Activated CD4-positive, alpha-beta T cell treated with anti-CD3 and anti-CD28 coated beads, Interleukin-2, amount 50 U/mL, for 48 hours (primary cell): ENCODE results near the gene TPGS1.
A peak's percentile ranks its signal among the peaks of the same experiment; 100 is the strongest.
"Not testable (repeated sequence)": the region's sequence is repeated elsewhere in the genome, so short reads cannot be mapped to it uniquely, and the experiment has no call there.

Source experiments
- DNase-seq, 2 experiments: peaks; one replicate each; pipeline ENCODE4 v3.0.0-alpha.2; 2020

TPGS1 gene

DNA sequence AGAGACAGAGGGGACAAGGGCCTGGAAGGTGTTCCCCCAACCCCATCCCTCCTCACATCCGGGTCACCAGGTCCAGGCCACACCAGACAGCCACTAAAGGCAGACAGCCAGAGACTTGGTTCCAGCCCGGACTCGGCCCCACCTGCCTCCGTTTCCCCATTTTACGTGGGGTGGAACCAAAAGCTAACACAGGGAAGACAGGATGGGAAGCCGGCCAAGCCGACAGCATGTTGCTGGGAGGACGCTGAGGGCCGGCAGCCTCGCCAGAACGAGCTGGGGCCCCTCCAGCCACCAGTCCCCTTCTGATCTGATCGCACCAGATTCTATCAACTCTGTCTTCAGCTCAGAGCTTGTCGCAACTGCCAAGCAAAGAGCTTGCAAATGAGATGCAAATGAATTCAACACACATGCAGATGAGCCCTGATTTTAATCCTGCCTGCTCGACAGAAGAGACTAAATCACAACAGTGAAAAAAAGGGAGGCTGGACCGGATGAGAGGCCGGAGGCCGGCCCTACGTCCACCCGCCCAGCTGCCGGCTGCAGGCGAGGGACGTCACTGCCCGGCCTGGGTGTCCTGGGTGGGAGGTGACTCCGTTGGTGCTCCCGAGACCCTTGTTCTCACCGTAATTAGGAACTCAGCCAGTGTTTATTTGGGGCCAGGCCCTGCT lies 28.9 kb upstream of the TPGS1 start:
- DNase-seq: no peak

GRCh38 chr19:478976-479375 lies 28.3 kb upstream of the TPGS1 start:
- DNase-seq: no peak

- DNase-seq: peak in 1 of 2 experiments; percentile 57
Measured at GRCh38 chr19:480016-480855, 27.1 kb upstream of the TPGS1 start.

GRCh38 chr19:481100-481499 lies 26.2 kb upstream of the TPGS1 start:
- not testable (repeated sequence) for DNase-seq

DNA sequence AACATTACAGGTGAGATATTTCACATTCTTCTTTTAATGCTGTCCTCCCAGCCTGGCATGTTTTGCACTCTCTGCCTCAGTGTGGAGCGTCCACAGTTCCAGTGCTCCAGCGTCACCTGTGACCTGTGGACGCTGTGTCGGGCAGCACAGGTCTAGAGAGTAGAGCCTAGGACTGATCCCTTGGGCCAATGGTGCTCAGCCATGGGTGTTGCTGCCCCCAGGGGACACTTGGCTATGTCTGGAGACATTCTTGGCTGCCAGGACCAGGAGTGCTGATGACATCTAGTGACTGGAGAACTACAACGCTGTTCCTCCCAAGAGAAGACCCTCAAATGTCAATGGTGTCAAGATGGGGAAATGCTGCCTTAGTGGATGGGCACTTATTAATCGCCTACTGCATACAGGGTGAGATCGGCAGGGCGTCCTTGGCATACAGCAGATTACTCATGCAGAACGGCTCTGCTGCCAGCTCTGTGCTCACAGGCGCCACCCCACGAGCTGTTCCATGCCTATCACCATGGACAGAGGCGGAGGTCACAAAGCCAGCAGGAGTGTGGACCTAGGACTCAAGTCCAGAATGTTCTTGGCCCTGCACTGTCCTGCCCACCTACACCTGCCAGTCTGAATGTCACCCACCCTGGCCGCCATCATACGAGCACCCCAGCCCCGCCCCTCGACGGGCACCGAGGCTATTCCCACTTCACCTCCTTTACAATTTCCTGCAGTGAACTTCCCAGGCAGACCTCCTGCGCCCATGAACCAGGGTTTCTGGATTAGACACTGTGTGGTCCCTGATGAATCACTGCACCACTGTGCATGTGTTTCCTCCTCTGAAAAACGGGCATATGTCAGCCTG lies 24.9 kb upstream of the TPGS1 start:
- DNase-seq: no peak

DNA sequence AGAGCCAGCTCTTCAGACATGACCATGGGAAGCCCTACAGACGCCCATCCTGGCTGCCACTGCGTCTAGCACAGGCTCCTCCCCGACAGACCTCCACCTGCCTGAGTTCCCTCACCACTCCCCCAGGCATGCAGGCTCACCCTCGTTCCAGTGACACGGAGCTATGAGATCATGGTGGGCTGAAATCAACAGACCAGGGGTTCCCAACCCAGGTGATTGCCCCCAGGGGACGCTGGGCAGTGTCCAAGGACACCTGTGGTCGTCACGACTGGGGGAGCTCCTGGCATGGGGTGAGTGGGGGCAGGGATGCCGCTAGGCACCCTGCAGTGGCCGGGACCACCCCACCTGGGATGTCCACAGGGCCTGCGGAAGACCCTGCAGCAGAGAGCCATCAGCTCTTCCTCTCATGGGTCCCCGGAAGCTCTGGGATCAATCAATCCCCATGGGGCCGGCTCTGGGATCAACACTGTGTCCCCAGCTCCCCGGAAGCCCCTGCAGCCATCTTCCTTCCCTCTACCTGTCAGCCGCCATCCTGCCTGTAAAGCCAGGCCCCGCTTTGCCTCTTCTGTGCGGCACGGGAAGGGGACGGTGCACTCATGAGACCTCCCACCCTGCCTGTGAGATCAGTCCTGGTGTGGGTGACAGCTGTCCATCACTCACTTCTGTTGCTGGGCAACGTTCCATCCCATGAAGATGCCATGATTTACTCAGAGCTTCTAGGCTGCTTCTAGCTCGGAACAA lies 23.8 kb upstream of the TPGS1 start:
- no peak for DNase-seq

- no peak for DNase-seq
Measured at GRCh38 chr19:484494-484893, 22.8 kb upstream of the TPGS1 start.

GRCh38 chr19:485077-485476 lies 22.2 kb upstream of the TPGS1 start:
- no peak for DNase-seq

DNA sequence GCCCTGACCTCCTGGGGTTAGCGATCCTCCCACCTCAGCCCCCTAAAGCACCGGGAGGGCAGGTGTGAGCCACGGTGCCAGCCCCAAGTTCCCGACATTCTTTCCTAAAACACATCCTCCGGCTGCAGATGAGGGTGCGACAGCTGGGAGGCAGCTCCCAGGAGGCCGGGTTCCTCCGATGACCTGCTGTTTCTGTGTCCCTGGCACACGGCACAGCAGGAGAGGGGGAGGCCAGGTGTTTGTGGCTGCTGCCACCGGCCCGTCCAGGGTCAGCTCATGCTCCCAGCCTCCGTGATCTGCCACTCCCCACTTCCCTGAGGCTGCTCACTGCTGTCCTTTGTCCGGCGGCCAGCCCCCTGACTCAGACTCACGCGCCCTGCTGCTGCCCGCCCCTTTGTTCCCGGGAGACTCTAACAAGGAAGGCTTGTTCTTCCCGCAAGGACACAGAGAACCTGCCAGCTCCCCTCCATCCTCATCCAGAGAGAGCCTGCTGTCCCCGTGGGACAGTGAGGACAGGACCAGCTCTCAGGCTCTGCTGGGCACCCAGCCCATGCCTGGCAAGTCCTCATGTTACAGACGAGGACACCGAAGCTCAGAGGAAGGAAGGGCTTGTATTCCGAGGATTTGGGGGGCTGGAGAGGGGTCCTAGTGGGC lies 21.6 kb upstream of the TPGS1 start:
- DNase-seq: no peak

DNA sequence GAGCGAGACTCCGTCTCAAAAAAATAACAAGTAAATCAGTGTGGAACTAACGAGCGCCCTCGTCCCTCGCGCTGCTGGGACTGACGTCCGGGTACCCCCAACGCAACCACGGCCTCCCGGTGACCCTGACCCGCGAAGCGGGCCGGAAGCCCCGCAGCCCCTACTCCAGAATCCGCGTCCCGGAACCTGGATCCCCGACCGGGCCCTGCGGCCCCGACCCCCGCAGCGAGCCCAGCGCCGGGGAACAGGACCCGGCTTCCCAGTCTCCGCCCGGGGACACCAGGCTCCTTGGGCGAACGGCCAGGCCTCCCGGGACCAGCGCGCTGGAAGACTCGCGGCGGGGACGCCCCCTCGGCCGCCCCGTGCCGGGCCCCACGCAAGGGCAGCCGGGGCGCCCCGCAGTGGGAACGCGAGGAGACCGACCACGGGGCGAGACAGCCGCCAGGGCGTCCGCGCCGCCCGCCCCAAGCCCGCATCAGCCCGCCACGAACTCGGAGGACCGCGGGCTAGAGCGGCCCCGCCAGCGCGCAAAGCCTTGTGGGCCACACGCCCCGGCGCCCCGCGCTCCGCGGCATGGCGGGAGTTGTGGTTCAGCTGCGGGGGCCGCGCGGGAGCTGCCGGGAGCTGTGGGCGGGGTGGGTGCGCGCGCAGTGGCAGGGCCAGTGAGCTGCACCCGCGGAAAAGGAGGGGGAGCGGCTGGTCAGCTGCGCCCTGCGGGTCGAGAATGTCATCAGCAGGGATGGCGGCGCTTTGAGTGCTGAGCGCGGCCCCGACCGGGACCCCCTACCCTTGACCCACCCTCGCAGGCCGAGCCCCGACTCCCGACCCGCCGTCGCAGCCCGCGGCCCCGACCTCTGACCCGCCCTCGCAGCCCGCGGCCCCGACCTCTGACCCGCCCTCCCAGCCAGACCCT lies 18.5 kb upstream of the TPGS1 start:
- peak; percentile 91 to 94 for DNase-seq

DNA sequence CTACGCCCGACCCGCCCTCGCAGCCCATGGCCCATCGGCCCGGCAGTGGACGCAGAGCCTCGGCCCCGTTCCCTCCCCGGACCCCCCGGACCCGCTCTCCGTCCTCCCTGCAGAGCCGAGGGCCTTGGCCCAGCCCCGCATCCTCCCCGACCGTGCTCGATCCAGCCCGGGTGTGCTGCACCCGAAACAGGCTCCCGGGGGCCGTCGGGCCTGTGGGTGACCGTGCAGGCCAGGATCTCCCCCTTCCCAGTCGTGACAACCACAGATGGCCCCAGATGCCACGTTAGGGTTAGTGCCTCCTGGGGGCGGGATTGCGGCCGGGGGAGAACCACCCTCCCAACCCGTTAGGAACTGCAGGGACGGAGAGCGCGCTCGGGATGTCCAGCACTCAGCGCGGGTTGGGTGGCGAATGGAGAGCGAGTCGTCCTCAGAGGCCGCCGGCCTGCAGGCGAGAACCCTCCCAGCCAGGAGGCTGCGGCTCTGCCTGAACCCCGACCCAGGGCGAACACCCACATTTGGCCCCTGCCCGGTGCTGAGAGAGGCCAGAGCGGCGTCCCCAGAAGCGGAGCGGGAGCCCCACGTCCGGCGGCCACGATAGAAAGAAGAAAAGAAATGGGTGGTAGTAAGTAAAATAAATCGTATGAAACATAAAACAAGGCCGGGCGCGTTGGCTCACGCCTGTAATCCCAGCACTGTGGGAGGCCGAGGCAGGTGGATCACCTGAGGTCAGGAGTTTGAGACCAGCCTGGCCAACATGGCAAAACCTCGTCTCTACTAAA lies 17.7 kb upstream of the TPGS1 start:
- no peak for DNase-seq

- DNase-seq: no peak
Measured at GRCh38 chr19:491146-491741, 16.1 kb upstream of the TPGS1 start.

DNA sequence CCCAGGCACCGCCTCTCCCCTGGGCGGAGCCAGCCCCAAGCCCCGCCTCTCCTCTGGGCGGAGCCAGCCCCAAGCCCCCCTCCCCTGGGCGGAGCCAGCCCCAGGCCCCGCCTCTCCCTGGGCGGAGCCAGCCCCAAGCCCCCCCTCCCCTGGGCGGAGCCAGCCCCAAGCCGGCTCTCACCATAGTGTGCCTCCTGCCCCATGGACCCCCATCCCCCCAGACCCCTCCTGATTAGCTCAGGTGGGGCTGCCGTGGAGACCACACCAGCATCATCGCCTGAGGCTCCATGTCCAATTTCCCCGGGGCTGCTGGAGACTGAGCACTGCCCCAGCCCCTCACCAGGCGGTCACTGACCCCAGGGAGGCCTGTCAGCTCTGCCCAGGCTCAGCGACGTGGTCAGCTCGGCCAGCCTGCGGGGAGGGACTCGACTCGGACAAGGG lies 15.2 kb upstream of the TPGS1 start:
- no peak for DNase-seq

DNA sequence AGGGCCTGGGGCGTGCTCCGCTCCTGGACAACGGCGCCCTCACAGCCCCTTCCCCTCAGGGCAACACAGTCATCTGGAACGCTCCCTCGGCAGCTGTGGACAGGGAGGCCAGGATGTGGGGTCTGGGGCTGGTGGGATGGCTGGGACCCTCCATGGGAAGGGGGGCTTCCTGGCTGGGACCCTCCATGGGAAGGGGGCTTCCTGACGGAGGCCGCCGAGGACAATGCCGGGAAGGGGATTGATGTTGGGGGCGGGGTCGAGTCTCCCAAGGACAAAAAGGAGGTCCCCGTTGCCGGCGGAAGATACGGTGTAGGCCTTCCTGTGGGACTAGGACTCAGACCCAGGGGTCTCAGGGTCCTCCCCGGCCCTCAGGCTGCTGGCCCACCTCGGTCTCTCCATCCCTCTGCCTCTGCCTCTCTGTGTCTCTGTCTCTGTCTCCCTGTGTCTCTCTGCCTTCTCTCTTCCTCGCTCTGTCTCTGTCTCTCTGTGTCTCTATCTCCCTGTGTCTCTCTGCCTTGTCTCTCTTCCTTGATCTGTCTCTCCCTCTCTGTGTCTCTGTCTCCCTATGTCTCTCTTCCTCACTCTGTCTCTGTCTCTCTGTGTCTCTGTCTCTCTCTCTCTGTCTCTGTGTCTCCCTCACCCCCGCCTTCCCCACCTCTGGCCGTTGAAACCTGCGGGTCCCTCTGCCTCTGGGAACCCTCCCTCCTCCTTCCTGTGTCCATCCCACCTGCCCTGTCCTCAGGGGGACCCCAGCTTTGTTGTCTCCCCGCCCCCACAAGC lies 13.7 kb upstream of the TPGS1 start:
- no peak for DNase-seq

DNA sequence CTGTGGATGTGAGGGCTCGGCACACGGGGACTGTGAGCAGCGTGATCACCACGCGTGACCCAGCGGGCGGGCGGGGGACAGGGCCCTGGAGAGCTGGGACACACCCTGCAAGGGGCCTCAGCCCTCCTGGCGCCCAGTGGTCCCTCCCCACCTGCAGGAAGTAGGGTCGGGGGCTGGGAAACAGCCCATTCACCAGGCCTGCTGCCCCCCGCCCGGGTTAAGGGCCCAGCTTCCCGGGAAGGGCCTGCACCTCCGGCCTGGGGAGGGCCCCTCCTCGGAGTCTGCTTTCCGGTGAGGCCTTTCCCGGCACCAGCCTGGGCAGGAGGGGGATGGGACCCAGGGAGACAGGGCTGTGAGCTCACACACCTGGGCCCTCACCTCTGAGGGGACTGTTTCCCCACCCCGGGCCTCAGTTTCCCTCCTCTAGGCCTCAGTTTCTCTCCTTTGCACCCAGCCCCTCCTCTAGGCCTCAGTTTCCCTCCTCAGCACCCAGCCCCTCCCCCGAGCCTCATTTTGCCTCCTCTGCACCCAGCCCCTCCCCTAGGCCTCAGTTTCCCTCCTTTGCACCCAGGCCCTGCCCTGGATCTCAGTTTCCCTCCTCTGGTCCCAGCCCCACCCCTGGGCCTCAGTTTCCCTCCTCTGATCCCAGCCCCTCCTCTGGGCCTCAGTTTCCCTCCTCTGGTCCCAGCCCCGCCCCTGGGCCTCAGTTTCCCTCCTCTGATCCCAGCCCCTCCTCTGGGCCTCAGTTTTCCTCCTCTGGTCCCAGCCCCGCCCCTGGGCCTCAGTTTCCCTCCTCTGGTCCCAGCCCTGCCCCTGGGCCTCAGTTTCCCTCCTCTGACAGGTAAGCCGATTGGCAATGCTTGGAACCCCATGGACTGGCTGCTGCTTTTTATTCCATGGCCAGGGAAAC lies 12.9 kb upstream of the TPGS1 start:
- DNase-seq: no peak

DNA sequence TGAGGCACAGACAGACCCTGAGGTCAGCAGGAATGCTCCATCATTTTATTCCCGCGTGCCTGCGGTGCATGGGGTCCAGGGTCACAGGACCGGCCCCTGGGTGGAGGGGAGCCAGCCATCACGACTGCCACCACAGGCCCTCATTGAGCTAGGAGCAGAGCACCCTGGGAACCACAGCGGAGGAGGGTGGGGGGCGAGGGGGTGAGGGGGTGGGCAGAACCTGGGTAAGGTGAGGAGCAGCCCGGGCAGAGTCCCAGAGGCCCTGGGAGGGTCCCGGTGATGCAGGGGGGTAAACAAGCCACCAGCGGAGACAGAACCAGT lies 12.3 kb upstream of the TPGS1 start:
- DNase-seq: no peak

DNA sequence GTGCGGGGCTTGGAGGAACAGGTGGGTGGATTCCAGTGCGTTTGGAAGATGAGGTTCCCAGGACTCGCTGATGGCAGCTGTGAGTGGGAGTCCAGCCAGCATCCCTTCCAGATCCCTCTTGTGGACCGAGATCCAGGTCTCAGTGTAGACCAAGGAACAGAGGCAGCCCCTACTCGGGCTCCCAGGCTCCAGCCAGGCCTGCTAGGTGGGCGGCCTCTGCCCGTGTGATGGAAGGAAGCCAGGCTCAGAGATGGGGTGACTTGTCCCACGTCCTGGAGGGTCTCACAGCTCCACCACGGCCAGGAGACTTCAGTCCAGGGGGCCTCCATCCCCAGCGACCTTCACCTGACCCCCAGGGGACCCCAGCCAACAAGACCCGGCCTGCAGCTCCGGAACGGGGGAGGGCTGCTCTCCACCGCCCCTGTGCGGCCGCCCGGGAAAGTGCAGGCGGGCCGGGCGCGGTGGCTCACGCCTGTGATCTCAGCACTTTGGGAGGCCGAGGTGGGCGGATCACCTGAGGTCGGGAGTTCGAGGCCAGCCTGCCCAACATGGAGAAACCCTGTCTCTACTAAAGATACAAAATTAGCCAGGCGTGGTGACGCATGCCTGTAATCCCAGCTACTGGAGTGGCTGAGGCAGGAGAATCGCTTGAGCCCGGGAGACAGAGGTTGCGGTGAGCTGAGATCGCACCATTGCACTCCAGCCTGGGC lies 11.7 kb upstream of the TPGS1 start:
- peak; percentile 54 to 63 for DNase-seq
